ENCODE data around the gene PMEPA1. TPM values are rescaled to one million over a fixed set of nuclear protein-coding genes. Genes with fewer than 3 reads are reported as not detected.
"Not testable (repeated sequence)": the region's sequence is repeated elsewhere in the genome, so short reads cannot be mapped to it uniquely, and the experiment has no call there.

PMEPA1 gene
- total and polyA plus RNA-seq, 2 experiments from 2014 or later = 7.3 to 15.4 TPM

GRCh38 chr20:57630061-57630460 lies 79.8 kb downstream of the PMEPA1 start:
- H2AFZ ChIP-seq = no peak overlapping the region
- H4K20me1 ChIP-seq (replicated peaks; ENCODE audit: insufficient read depth) = no peaks in the 10 kb centered on the region
- H3F3A ChIP-seq (replicated peaks; ENCODE audit: low read depth) = no peaks in the 10 kb centered on the region
- H3K9me2 ChIP-seq (ENCODE audit: insufficient read depth) = no peaks in the 10 kb centered on the region
- peaks cover 8% of the 10 kb centered on the region for H3K4me1 ChIP-seq (ENCODE audit: insufficient read depth)
- no peaks in the 10 kb centered on the region for H3K27me3 ChIP-seq (ENCODE audit: insufficient read depth)
- Mint-ChIP-seq H3K4me3 (no peak overlapping the region), H3K4me1 (peaks cover 8% of the 10 kb centered on the region), H3K27me3 (ENCODE audit: insufficient read depth, low read depth, poor library complexity) (peaks cover 2% of the 10 kb centered on the region), H3K36me3 (ENCODE audit: low read depth) (no peaks in the 10 kb centered on the region), H3K9me3 (peaks cover 6% of the 10 kb centered on the region; the same call in 1 of the 3 replicates), H3K27ac (no peak overlapping the region)
- H3K4me2 ChIP-seq = no peak overlapping the region
- H3K79me2 ChIP-seq (replicated peaks; ENCODE audit: insufficient read depth) = no peaks in the 10 kb centered on the region
- no peak overlapping the region for H3K27ac ChIP-seq (ENCODE audit: low read depth)
- DNase-seq (ENCODE audit: low spot score) (no peak), ATAC-seq (no peak)
- TF ChIP-seq CTCF (conservative IDR thresholded peaks at IDR 0.05; ENCODE audit: low read depth in 2 of 2) (no peak), CREB1 (CRISPR knock-in tag; IDR thresholded peaks at IDR 0.05; ENCODE audit: low read depth) (no peak), ZNF331 (CRISPR knock-in tag; IDR thresholded peaks at IDR 0.05; ENCODE audit: low read depth) (no peak), ZNF114 (CRISPR knock-in tag; IDR thresholded peaks at IDR 0.05) (no peak), STAT1 (IDR thresholded peaks at IDR 0.05; ENCODE audit: unreplicated experiment) (no peak), POLR2AphosphoS5 (IDR thresholded peaks at IDR 0.05; ENCODE audit: low read depth) (no peak), EZH2phosphoT487 (IDR thresholded peaks at IDR 0.05; ENCODE audit: unreplicated experiment) (no peak), EZH2 (IDR thresholded peaks at IDR 0.05; ENCODE audit: low read depth, unreplicated experiment) (no peak), JUNB (IDR thresholded peaks at IDR 0.05; ENCODE audit: unreplicated experiment) (no peak), NANOG (IDR thresholded peaks at IDR 0.05; ENCODE audit: borderline replicate concordance) (no peak)
- TF ChIP-seq, protein P1, sequence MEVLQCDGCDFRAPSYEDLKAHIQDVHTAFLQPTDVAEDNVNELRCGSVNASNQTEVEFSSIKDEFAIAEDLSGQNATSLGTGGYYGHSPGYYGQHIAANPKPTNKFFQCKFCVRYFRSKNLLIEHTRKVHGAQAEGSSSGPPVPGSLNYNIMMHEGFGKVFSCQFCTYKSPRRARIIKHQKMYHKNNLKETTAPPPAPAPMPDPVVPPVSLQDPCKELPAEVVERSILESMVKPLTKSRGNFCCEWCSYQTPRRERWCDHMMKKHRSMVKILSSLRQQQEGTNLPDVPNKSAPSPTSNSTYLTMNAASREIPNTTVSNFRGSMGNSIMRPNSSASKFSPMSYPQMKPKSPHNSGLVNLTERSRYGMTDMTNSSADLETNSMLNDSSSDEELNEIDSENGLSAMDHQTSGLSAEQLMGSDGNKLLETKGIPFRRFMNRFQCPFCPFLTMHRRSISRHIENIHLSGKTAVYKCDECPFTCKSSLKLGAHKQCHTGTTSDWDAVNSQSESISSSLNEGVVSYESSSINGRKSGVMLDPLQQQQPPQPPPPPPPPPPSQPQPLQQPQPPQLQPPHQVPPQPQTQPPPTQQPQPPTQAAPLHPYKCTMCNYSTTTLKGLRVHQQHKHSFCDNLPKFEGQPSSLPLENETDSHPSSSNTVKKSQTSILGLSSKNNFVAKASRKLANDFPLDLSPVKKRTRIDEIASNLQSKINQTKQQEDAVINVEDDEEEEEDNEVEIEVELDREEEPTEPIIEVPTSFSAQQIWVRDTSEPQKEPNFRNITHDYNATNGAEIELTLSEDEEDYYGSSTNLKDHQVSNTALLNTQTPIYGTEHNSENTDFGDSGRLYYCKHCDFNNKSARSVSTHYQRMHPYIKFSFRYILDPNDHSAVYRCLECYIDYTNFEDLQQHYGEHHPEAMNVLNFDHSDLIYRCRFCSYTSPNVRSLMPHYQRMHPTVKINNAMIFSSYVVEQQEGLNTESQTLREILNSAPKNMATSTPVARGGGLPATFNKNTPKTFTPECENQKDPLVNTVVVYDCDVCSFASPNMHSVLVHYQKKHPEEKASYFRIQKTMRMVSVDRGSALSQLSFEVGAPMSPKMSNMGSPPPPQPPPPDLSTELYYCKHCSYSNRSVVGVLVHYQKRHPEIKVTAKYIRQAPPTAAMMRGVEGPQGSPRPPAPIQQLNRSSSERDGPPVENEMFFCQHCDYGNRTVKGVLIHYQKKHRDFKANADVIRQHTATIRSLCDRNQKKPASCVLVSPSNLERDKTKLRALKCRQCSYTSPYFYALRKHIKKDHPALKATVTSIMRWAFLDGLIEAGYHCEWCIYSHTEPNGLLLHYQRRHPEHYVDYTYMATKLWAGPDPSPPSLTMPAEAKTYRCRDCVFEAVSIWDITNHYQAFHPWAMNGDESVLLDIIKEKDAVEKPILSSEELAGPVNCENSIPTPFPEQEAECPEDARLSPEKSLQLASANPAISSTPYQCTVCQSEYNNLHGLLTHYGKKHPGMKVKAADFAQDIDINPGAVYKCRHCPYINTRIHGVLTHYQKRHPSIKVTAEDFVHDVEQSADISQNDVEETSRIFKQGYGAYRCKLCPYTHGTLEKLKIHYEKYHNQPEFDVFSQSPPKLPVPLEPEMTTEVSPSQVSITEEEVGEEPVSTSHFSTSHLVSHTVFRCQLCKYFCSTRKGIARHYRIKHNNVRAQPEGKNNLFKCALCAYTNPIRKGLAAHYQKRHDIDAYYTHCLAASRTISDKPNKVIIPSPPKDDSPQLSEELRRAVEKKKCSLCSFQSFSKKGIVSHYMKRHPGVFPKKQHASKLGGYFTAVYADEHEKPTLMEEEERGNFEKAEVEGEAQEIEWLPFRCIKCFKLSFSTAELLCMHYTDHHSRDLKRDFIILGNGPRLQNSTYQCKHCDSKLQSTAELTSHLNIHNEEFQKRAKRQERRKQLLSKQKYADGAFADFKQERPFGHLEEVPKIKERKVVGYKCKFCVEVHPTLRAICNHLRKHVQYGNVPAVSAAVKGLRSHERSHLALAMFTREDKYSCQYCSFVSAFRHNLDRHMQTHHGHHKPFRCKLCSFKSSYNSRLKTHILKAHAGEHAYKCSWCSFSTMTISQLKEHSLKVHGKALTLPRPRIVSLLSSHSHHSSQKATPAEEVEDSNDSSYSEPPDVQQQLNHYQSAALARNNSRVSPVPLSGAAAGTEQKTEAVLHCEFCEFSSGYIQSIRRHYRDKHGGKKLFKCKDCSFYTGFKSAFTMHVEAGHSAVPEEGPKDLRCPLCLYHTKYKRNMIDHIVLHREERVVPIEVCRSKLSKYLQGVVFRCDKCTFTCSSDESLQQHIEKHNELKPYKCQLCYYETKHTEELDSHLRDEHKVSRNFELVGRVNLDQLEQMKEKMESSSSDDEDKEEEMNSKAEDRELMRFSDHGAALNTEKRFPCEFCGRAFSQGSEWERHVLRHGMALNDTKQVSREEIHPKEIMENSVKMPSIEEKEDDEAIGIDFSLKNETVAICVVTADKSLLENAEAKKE (CRISPR knock-in tag; IDR thresholded peaks at IDR 0.05) = no peak
- no peak overlapping the region for H3K4me3 ChIP-seq
- H3K36me3 ChIP-seq (ENCODE audit: insufficient read depth) = no peaks in the 10 kb centered on the region

GRCh38 chr20:57629491-57629901 lies 80.3 kb downstream of the PMEPA1 start:
- not testable (repeated sequence) for H3K4me1 ChIP-seq (ENCODE audit: insufficient read depth); H2AFZ ChIP-seq; H3K36me3 ChIP-seq (ENCODE audit: insufficient read depth); H3K4me1 Mint-ChIP-seq; DNase-seq (ENCODE audit: low spot score); H3K36me3 Mint-ChIP-seq (ENCODE audit: low read depth); H4K20me1 ChIP-seq (replicated peaks; ENCODE audit: insufficient read depth); ATAC-seq; H3K4me2 ChIP-seq; H3K4me3 Mint-ChIP-seq; H3K4me3 ChIP-seq; H3K27ac ChIP-seq (ENCODE audit: low read depth); H3F3A ChIP-seq (replicated peaks; ENCODE audit: low read depth); H3K9me2 ChIP-seq (ENCODE audit: insufficient read depth); H3K9me3 Mint-ChIP-seq; H3K79me2 ChIP-seq (replicated peaks; ENCODE audit: insufficient read depth); H3K27me3 ChIP-seq (ENCODE audit: insufficient read depth); H3K27me3 Mint-ChIP-seq (ENCODE audit: insufficient read depth, low read depth, poor library complexity); H3K27ac Mint-ChIP-seq

DNA sequence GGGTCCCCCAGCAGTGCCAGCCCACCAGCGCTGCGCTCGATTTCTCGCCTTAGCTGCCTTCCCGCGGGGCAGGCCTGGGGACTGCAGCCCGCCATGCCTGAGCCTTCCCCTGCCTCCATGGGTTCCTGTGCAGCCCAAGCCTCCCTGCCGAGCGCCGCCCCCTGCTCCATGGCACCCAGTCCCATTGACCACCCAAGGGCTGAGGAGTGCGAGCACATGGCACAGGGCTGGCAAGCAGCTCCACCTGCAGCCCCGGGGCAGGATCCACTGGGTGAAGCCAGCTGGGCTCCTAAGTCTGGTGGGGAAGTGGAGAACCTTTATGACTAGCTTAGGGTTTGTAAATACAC lies 80.9 kb downstream of the PMEPA1 start:
- H3K36me3 Mint-ChIP-seq (ENCODE audit: low read depth) = not testable (repeated sequence)

More for the DNA sequence above, 80.9 kb downstream of the PMEPA1 start:
- not testable (repeated sequence) for H3K4me1 Mint-ChIP-seq; H3K27ac ChIP-seq (ENCODE audit: low read depth); H3K4me1 ChIP-seq (ENCODE audit: insufficient read depth); DNase-seq (ENCODE audit: low spot score); H3K4me3 Mint-ChIP-seq; H3F3A ChIP-seq (replicated peaks; ENCODE audit: low read depth); H3K27me3 Mint-ChIP-seq (ENCODE audit: insufficient read depth, low read depth, poor library complexity); ATAC-seq; H3K79me2 ChIP-seq (replicated peaks; ENCODE audit: insufficient read depth); H3K4me3 ChIP-seq; H3K4me2 ChIP-seq; H3K27me3 ChIP-seq (ENCODE audit: insufficient read depth); H3K36me3 ChIP-seq (ENCODE audit: insufficient read depth); H3K9me2 ChIP-seq (ENCODE audit: insufficient read depth); H4K20me1 ChIP-seq (replicated peaks; ENCODE audit: insufficient read depth); H3K27ac Mint-ChIP-seq; H2AFZ ChIP-seq
- H3K9me3 Mint-ChIP-seq = peaks cover 14% of the 10 kb centered on the region; the same call in 2 of the 3 replicates

Measured in GM23338 (cell line).